CD4-positive, alpha-beta T cell (primary cell): ENCODE measurements around the gene PDLIM5. TPM values are rescaled to one million over a fixed set of nuclear protein-coding genes. Genes with fewer than 3 reads are reported as not detected.
A peak's percentile ranks its signal among the peaks of the same experiment; 100 is the strongest.

Experiments
- ATAC-seq: fragments of 200-7000 bp; cut with Tn5 transposase; one replicate; pipeline ENCODE4 v1.10.0; 2022; ENCODE audit warnings: mild to moderate bottlenecking; ENCODE audit not compliant: poor library complexity
- CTCF ChIA-PET: fragments of 350-600 bp; sonication (Branson Sonifier 250); formaldehyde crosslinking; loops from one replicate; lab custom pipeline; 2021; ENCODE audit warnings: antibody characterized with exemption, inconsistent platforms; lab: Charles Lee
- POLR2A ChIA-PET: fragments of 350-600 bp; sonication (Branson Sonifier 250); formaldehyde crosslinking; loops from one replicate; lab custom pipeline; 2021; ENCODE audit warnings: antibody characterized with exemption, inconsistent platforms; lab: Charles Lee
- DNase-seq, 14 experiments: peaks; one replicate each; pipeline ENCODE4 v3.0.0-alpha.2; 2013 to 2020; ENCODE audit warnings: mixed read lengths in 2 of 14
- H3K27ac ChIP-seq, 2 donors: one replicate each; pipeline versions ENCODE4 v1.5.1 to v1.7.0; 2013; ENCODE audit warnings: low read length in 2 of 2, low read depth in 1 of 2, mild to moderate bottlenecking in 1 of 2
- H3K27me3 ChIP-seq, 2 experiments: 1 replicate in 1 of 2; 2 replicates in 1 of 2; pipeline versions ENCODE4 v1.6.1 to v1.7.0; 2013; ENCODE audit warnings: low read length in 2 of 2, control low read depth in 1 of 2, mild to moderate bottlenecking in 1 of 2, moderate library complexity in 1 of 2; ENCODE audit not compliant: insufficient read depth in 2 of 2, control insufficient read depth in 1 of 2
- H3K36me3 ChIP-seq: one replicate; pipeline ENCODE4 v1.6.1; 2013; ENCODE audit warnings: low read length, control low read depth; ENCODE audit not compliant: insufficient read depth
- H3K4me1 ChIP-seq: one replicate; pipeline ENCODE4 v1.6.1; 2013; ENCODE audit warnings: low read length, control low read depth; ENCODE audit not compliant: insufficient read depth
- H3K4me3 ChIP-seq: one replicate; pipeline ENCODE4 v1.5.1; 2013; ENCODE audit warnings: mild to moderate bottlenecking, low read length, moderate library complexity
- H3K9me3 ChIP-seq, 2 experiments: 1 replicate in 1 of 2; 2 replicates in 1 of 2; pipeline versions ENCODE4 v1.6.1 to v1.7.0; 2013; ENCODE audit warnings: low read length in 2 of 2, mild to moderate bottlenecking in 2 of 2, control low read depth in 1 of 2, moderate library complexity in 1 of 2; ENCODE audit not compliant: control insufficient read depth in 1 of 2, insufficient read depth in 1 of 2
- H3K27ac Mint-ChIP-seq: one replicate; pipeline ENCODE4 v1.8.0; 2020; ENCODE audit warnings: mixed read lengths
- H3K27me3 Mint-ChIP-seq: one replicate; pipeline ENCODE4 v1.8.0; 2021; ENCODE audit warnings: mixed read lengths
- H3K36me3 Mint-ChIP-seq: one replicate; pipeline ENCODE4 v1.8.0; 2021; ENCODE audit warnings: low read depth, mixed read lengths
- H3K4me1 Mint-ChIP-seq: one replicate; pipeline ENCODE4 v1.8.0; 2021; ENCODE audit warnings: low read depth, mixed read lengths
- H3K4me3 Mint-ChIP-seq: one replicate; pipeline ENCODE4 v1.8.0; 2020; ENCODE audit warnings: mild to moderate bottlenecking, mixed read lengths
- H3K9me3 Mint-ChIP-seq: one replicate; pipeline ENCODE4 v1.8.0; 2020; ENCODE audit warnings: mixed read lengths
- intact Hi-C, 2 experiments: fragments of 100-400 bp; cut with DNase I in 1 of 2; cut with micrococcal nuclease in 1 of 2; formaldehyde crosslinking; loops; one replicate each; pipeline versions ENCODE4 v1.15.1 to v1.9.0; 2023 to 2025; cut with DNase I, micrococcal nuclease
- total RNA-seq, 174 experiments: library from RNA in 2 of 174; stranded (reverse) in 2 of 174; gene quantifications; one replicate each; pipeline ENCODE4 v1.2.3 and lab custom pipeline; 2021 to 2026
- TF ChIP-seq, protein P1 (sequence below): fragments of 200-600 bp; IDR thresholded peaks from one replicate; pipeline ENCODE4 v1.8.0; 2022; ENCODE audit warnings: antibody characterized with exemption, mild to moderate bottlenecking

Gene PDLIM5
- total RNA-seq, 2 experiments from 2014 or later = 23.0 to 23.1 TPM

DNA sequence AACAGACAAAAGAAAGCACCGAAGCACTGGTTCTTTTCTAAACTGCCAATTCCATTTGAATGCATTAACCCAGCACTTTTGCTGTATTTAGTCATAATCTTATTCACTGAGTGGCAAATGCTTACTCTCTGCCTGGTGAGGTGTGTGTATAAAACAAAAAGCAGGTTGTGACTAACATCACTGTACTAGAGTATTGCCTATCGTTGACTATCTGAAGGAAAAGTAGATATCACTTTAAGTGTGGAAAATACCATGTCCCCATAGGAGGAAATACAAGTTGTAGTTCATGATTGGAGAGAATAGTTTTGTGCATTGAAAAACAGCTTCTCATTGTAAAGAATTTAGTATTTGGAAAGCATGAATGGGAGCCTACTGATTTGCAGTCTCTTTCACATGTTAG is 2.7 kb downstream of the PDLIM5 start:
- Mint-ChIP-seq H3K36me3 (no peaks in the 10 kb centered on the region), H3K27ac (no peak overlapping the region), H3K4me3 (no peak overlapping the region), H3K27me3 (peaks cover 6% of the 10 kb centered on the region), H3K4me1 (peaks cover 47% of the 10 kb centered on the region), H3K9me3 (no peaks in the 10 kb centered on the region)
- H3K9me3 ChIP-seq = no peaks in the 10 kb centered on the region
- POLR2A ChIA-PET = no interaction called here
- peaks cover 20% of the 10 kb centered on the region for H3K4me1 ChIP-seq
- ATAC-seq (no peak), DNase-seq (no peak)
- H3K4me3 ChIP-seq = no peak overlapping the region
- H3K36me3 ChIP-seq = no peaks in the 10 kb centered on the region
- peaks cover 0 to 4% of the 10 kb centered on the region in 2 experiments for H3K27me3 ChIP-seq
- CTCF ChIA-PET = no interaction called here
- TF ChIP-seq, protein P1, sequence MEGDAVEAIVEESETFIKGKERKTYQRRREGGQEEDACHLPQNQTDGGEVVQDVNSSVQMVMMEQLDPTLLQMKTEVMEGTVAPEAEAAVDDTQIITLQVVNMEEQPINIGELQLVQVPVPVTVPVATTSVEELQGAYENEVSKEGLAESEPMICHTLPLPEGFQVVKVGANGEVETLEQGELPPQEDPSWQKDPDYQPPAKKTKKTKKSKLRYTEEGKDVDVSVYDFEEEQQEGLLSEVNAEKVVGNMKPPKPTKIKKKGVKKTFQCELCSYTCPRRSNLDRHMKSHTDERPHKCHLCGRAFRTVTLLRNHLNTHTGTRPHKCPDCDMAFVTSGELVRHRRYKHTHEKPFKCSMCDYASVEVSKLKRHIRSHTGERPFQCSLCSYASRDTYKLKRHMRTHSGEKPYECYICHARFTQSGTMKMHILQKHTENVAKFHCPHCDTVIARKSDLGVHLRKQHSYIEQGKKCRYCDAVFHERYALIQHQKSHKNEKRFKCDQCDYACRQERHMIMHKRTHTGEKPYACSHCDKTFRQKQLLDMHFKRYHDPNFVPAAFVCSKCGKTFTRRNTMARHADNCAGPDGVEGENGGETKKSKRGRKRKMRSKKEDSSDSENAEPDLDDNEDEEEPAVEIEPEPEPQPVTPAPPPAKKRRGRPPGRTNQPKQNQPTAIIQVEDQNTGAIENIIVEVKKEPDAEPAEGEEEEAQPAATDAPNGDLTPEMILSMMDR = no peak
- intact Hi-C loops = loop anchor here in 1 of 2 experiments (5.0 kb wide), 1 partner anchor 247 kb away; the partner anchor contains the start of gene SMARCAD1
- no peak overlapping the region for H3K27ac ChIP-seq

DNA sequence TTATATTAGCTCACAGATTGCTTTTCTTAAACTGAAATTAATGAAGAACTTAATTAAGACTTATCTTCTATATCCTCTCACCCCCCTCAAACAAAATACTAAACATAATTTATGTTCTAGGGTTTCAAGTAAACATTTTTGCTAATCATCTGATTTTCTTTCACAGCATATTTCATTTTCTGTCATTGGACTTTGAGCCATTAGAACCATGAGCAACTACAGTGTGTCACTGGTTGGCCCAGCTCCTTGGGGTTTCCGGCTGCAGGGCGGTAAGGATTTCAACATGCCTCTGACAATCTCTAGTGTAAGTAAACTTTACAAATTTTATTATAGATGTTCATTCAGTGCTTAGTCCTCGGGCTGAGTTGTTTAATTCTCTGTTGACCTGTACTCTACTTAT is 3.3 kb downstream of the PDLIM5 start:
- H3K4me3 Mint-ChIP-seq = no peak overlapping the region
- intact Hi-C loops = no loop called here
- DNase-seq = peak in 2 of 14 experiments; percentile 16 to 21

DNA sequence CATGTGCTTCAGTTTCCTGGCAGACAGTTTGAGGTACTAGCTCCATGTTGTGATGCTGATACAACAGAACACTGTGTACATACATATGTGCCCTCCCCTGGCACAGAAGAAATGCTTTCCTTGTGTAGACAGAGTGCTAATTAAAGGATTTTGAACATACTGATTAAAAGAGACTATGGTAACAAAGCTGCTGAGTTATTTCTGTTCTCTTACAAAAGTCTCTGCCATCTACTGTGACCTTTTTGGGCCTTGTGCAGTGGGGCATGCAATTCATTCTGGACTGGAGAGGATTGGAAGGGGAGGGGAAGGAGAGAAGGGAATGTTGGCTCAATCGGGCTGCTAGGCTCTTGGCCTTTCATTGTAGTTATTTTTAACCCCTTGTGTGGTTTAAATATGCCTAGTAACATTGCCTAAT is 6.0 kb downstream of the PDLIM5 start:
- peak; percentile 39 for ATAC-seq
- intact Hi-C loops = no loop called here
- H3K27me3 Mint-ChIP-seq = no peaks in the 10 kb centered on the region

More for the DNA sequence above, 3.3 kb downstream of the PDLIM5 start:
- Mint-ChIP-seq H3K4me1 (peaks cover 47% of the 10 kb centered on the region), H3K27me3 (peaks cover 6% of the 10 kb centered on the region), H3K27ac (no peak overlapping the region), H3K9me3 (no peaks in the 10 kb centered on the region), H3K36me3 (no peaks in the 10 kb centered on the region)
- peaks cover 20% of the 10 kb centered on the region for H3K4me1 ChIP-seq
- no peak overlapping the region for H3K27ac ChIP-seq
- no peak for ATAC-seq
- POLR2A ChIA-PET = no interaction called here
- H3K27me3 ChIP-seq = no peaks in the 10 kb centered on the region
- TF ChIP-seq, protein P1 = no peak
- H3K36me3 ChIP-seq = no peaks in the 10 kb centered on the region
- H3K9me3 ChIP-seq = no peaks in the 10 kb centered on the region
- CTCF ChIA-PET = no interaction called here
- no peak overlapping the region for H3K4me3 ChIP-seq

More for the DNA sequence above, 6.0 kb downstream of the PDLIM5 start:
- H3K27ac Mint-ChIP-seq = no peak overlapping the region
- Histone ChIP-seq H3K36me3 (no peaks in the 10 kb centered on the region), H3K4me1 (peaks cover 6% of the 10 kb centered on the region), H3K9me3 (no peaks in the 10 kb centered on the region), H3K27ac (no peak overlapping the region), H3K4me3 (no peak overlapping the region), H3K27me3 (no peaks in the 10 kb centered on the region)
- no peaks in the 10 kb centered on the region for H3K9me3 Mint-ChIP-seq
- ChIA-PET POLR2A (no interaction called here), CTCF (interaction anchor here (0.9 kb wide), 1 partner anchor 10 kb away, joined by 3 read pairs; no protein-coding TSS in a partner anchor)
- H3K4me1 Mint-ChIP-seq = peaks cover 34% of the 10 kb centered on the region
- H3K36me3 Mint-ChIP-seq = no peaks in the 10 kb centered on the region
- DNase-seq = no peak
- no peak overlapping the region for H3K4me3 Mint-ChIP-seq
- TF ChIP-seq, protein P1 = no peak
